Stimulated activated CD8-positive, alpha-beta memory T cell treated with anti-CD3 and anti-CD28 coated beads, Interleukin-12 subunit alpha, Interleukin-12 subunit beta, amount 100 ng/mL, for 1 hour (primary cell): Measurements from ENCODE around the gene MVB12B.

Experiments
- DNase-seq: peaks from one replicate; pipeline ENCODE4 v3.0.0-alpha.2; 2020; ENCODE audit warnings: low read depth

MVB12B gene

GRCh38 chr9:126521551-126521950 lies 194.9 kb downstream of the MVB12B start:
- DNase-seq, result no peak

GRCh38 chr9:126521976-126522590 lies 195.5 kb downstream of the MVB12B start:
- no peak for DNase-seq

- no peak for DNase-seq
Measured at GRCh38 chr9:126522612-126523356, 196.2 kb downstream of the MVB12B start.

GRCh38 chr9:126523611-126524111 lies 197.0 kb downstream of the MVB12B start:
- no peak for DNase-seq

- no peak for DNase-seq
Measured at GRCh38 chr9:126524353-126525077, 197.9 kb downstream of the MVB12B start.

- no peak for DNase-seq
Measured at GRCh38 chr9:126526218-126527108, 199.8 kb downstream of the MVB12B start.

- no peak for DNase-seq
Measured at GRCh38 chr9:126527109-126527825, 200.6 kb downstream of the MVB12B start.

GRCh38 chr9:126528111-126528510 lies 201.5 kb downstream of the MVB12B start:
- no peak for DNase-seq

- DNase-seq, result no peak
Measured at GRCh38 chr9:126528915-126529314, 202.3 kb downstream of the MVB12B start.

- no peak for DNase-seq
Measured at GRCh38 chr9:126531035-126531571, 204.5 kb downstream of the MVB12B start.

GRCh38 chr9:126531591-126531990 lies 205.0 kb downstream of the MVB12B start:
- no peak for DNase-seq

GRCh38 chr9:126532019-126532462 lies 205.4 kb downstream of the MVB12B start:
- no peak for DNase-seq

GRCh38 chr9:126532489-126532888 lies 205.9 kb downstream of the MVB12B start:
- DNase-seq, result no peak

GRCh38 chr9:126532951-126533925 lies 206.6 kb downstream of the MVB12B start:
- no peak for DNase-seq

- no peak for DNase-seq
Measured at GRCh38 chr9:126533926-126534310, 207.3 kb downstream of the MVB12B start.

- no peak for DNase-seq
Measured at GRCh38 chr9:126534431-126535186, 208.0 kb downstream of the MVB12B start.

- no peak for DNase-seq
Measured at GRCh38 chr9:126536131-126536530, 209.5 kb downstream of the MVB12B start.

- DNase-seq, result no peak
Measured at GRCh38 chr9:126536841-126537465, 210.3 kb downstream of the MVB12B start.
